GM19328 (cell line): ENCODE results near the gene USP4.
"Not testable (repeated sequence)": the region's sequence is repeated elsewhere in the genome, so short reads cannot be mapped to it uniquely, and the experiment has no call there.

Experiments used
- ATAC-seq: cut with Tn5 transposase; IDR thresholded peaks from one replicate; pipeline ENCODE4 v1.9.1; 2021; ENCODE audit warnings: mild to moderate bottlenecking, moderate library complexity; ENCODE audit not compliant: unreplicated experiment

The USP4 gene

GRCh38 chr3:49351521-49352011 lies 11.7 kb upstream of the USP4 start:
- no peak for ATAC-seq

- ATAC-seq, result no peak
Measured at GRCh38 chr3:49349348-49350114, 9.7 kb upstream of the USP4 start.

- ATAC-seq, result not testable (repeated sequence)
Measured at GRCh38 chr3:49348361-49348760, 8.5 kb upstream of the USP4 start.

GRCh38 chr3:49346797-49347251 lies 7.0 kb upstream of the USP4 start:
- ATAC-seq, result no peak

- no peak for ATAC-seq
Measured at GRCh38 chr3:49343163-49343562, 3.3 kb upstream of the USP4 start.

- no peak for ATAC-seq
Measured at GRCh38 chr3:49341996-49342395, 2.1 kb upstream of the USP4 start.

GRCh38 chr3:49339581-49339940 lies 292 bp downstream of the USP4 start:
- no peak for ATAC-seq

GRCh38 chr3:49333916-49334633 lies 5.8 kb downstream of the USP4 start:
- ATAC-seq, result no peak

GRCh38 chr3:49333091-49333490 lies 6.8 kb downstream of the USP4 start:
- no peak for ATAC-seq

GRCh38 chr3:49329186-49329585 lies 10.7 kb downstream of the USP4 start:
- no peak for ATAC-seq

- not testable (repeated sequence) for ATAC-seq
Measured at GRCh38 chr3:49328350-49328749, 11.5 kb downstream of the USP4 start.

GRCh38 chr3:49327485-49327884 lies 12.4 kb downstream of the USP4 start:
- ATAC-seq, result no peak

GRCh38 chr3:49324768-49325167 lies 15.1 kb downstream of the USP4 start:
- no peak for ATAC-seq

- ATAC-seq, result no peak
Measured at GRCh38 chr3:49316696-49317457, 23.0 kb downstream of the USP4 start.

GRCh38 chr3:49313896-49314688 lies 25.8 kb downstream of the USP4 start:
- ATAC-seq, result no peak

GRCh38 chr3:49311283-49311682 lies 28.6 kb downstream of the USP4 start:
- no peak for ATAC-seq

GRCh38 chr3:49310677-49311076 lies 29.2 kb downstream of the USP4 start:
- ATAC-seq, result no peak

- ATAC-seq, result no peak
Measured at GRCh38 chr3:49305608-49306007, 34.2 kb downstream of the USP4 start.

GRCh38 chr3:49302613-49303012 lies 37.2 kb downstream of the USP4 start:
- ATAC-seq, result no peak

GRCh38 chr3:49300595-49300994 lies 39.3 kb downstream of the USP4 start:
- no peak for ATAC-seq

- no peak for ATAC-seq
Measured at GRCh38 chr3:49298511-49298910, 41.3 kb downstream of the USP4 start.
